ENCODE results near the gene AKAP9. TPM values are rescaled to one million over a fixed set of nuclear protein-coding genes. Genes with fewer than 3 reads are reported as not detected.
"Not testable (repeated sequence)": the region's sequence is repeated elsewhere in the genome, so short reads cannot be mapped to it uniquely, and the experiment has no call there.

Gene AKAP9
- total and polyA plus RNA-seq, 5 donors = 15.5 to 47.4 (median 36.0) TPM

GRCh38 chr7:92013611-92014010 is 72.9 kb downstream of the AKAP9 start:
- ATAC-seq = no peak

GRCh38 chr7:92020636-92021035 is 80.0 kb downstream of the AKAP9 start:
- ATAC-seq (no peak), DNase-seq (no peak)
- H3K27me3 ChIP-seq (ENCODE audit: control insufficient read depth, insufficient read depth) = no peaks in the 10 kb centered on the region
- no peak overlapping the region for H3K27ac ChIP-seq (ENCODE audit: low read length)
- intact Hi-C loops (cut with DNase I) = no loop called here
- no peaks in the 10 kb centered on the region for H3K9me3 ChIP-seq (ENCODE audit: control insufficient read depth, low read length)
- no peaks in the 10 kb centered on the region for H3K4me1 ChIP-seq (ENCODE audit: control insufficient read depth, insufficient read depth, low read length)
- no peak overlapping the region for H3K4me3 ChIP-seq (ENCODE audit: low read length)

More at GRCh38 chr7:92013611-92014010, 72.9 kb downstream of the AKAP9 start:
- Histone ChIP-seq H3K4me1 (ENCODE audit: control insufficient read depth, insufficient read depth, low read length) (no peaks in the 10 kb centered on the region), H3K9me3 (ENCODE audit: control insufficient read depth, low read length) (no peaks in the 10 kb centered on the region), H3K27me3 (ENCODE audit: control insufficient read depth, insufficient read depth) (no peaks in the 10 kb centered on the region), H3K4me3 (ENCODE audit: low read length) (no peak overlapping the region), H3K27ac (ENCODE audit: low read length) (no peak overlapping the region)
- DNase-seq = no peak
- intact Hi-C loops (cut with DNase I) = no loop called here

- Histone ChIP-seq H3K9me3 (ENCODE audit: control insufficient read depth, low read length) (no peaks in the 10 kb centered on the region), H3K27me3 (ENCODE audit: control insufficient read depth, insufficient read depth) (no peaks in the 10 kb centered on the region), H3K27ac (ENCODE audit: low read length) (no peak overlapping the region), H3K4me3 (ENCODE audit: low read length) (no peak overlapping the region), H3K4me1 (ENCODE audit: control insufficient read depth, insufficient read depth, low read length) (no peaks in the 10 kb centered on the region)
- intact Hi-C loops (cut with DNase I) = no loop called here
- 76% methylated on average over 3 of the region's 3 CpGs for WGBS
- no peak for ATAC-seq
- no peak for DNase-seq
Measured at GRCh38 chr7:92025260-92025659, 84.6 kb downstream of the AKAP9 start.

- intact Hi-C loops (cut with DNase I); H3K27ac ChIP-seq (ENCODE audit: low read length): not testable (repeated sequence)
- DNase-seq = peak in 2 of 3 donors; percentile 42 to 53
Measured at GRCh38 chr7:92026635-92027034, 86.0 kb downstream of the AKAP9 start.

GRCh38 chr7:92027128-92027527 is 86.5 kb downstream of the AKAP9 start:
- H3K27ac ChIP-seq (ENCODE audit: low read length); H3K4me1 ChIP-seq (ENCODE audit: control insufficient read depth, insufficient read depth, low read length); H3K27me3 ChIP-seq (ENCODE audit: control insufficient read depth, insufficient read depth); intact Hi-C loops (cut with DNase I); ATAC-seq; H3K9me3 ChIP-seq (ENCODE audit: control insufficient read depth, low read length); H3K4me3 ChIP-seq (ENCODE audit: low read length): not testable (repeated sequence)
- peak in 1 of 3 donors; percentile 34 for DNase-seq
- 99% methylated on average over 29 of the region's 29 CpGs for WGBS

More at GRCh38 chr7:92026635-92027034, 86.0 kb downstream of the AKAP9 start:
- not testable (repeated sequence) for ATAC-seq; H3K9me3 ChIP-seq (ENCODE audit: control insufficient read depth, low read length); H3K27me3 ChIP-seq (ENCODE audit: control insufficient read depth, insufficient read depth); H3K4me1 ChIP-seq (ENCODE audit: control insufficient read depth, insufficient read depth, low read length); H3K4me3 ChIP-seq (ENCODE audit: low read length)
- WGBS = 98% methylated on average over 24 of the region's 24 CpGs

GRCh38 chr7:92028226-92028625 is 87.6 kb downstream of the AKAP9 start:
- no peak for ATAC-seq
- no peaks in the 10 kb centered on the region for H3K27me3 ChIP-seq (ENCODE audit: control insufficient read depth, insufficient read depth)
- H3K4me3 ChIP-seq (ENCODE audit: low read length) = no peak overlapping the region
- WGBS = 85% methylated on average over 2 of the region's 2 CpGs
- H3K4me1 ChIP-seq (ENCODE audit: control insufficient read depth, insufficient read depth, low read length) = no peaks in the 10 kb centered on the region
- H3K27ac ChIP-seq (ENCODE audit: low read length) = no peak overlapping the region
- H3K9me3 ChIP-seq (ENCODE audit: control insufficient read depth, low read length) = no peaks in the 10 kb centered on the region
- intact Hi-C loops (cut with DNase I) = no loop called here
- no peak for DNase-seq

- DNase-seq (no peak), ATAC-seq (no peak)
- no peak overlapping the region for H3K4me3 ChIP-seq (ENCODE audit: low read length)
- no peaks in the 10 kb centered on the region for H3K9me3 ChIP-seq (ENCODE audit: control insufficient read depth, low read length)
- intact Hi-C loops (cut with DNase I) = no loop called here
- H3K4me1 ChIP-seq (ENCODE audit: control insufficient read depth, insufficient read depth, low read length) = no peaks in the 10 kb centered on the region
- 99% methylated on average over 1 of the region's 1 CpG for WGBS
- H3K27ac ChIP-seq (ENCODE audit: low read length) = no peak overlapping the region
- H3K27me3 ChIP-seq (ENCODE audit: control insufficient read depth, insufficient read depth) = no peaks in the 10 kb centered on the region
Measured at GRCh38 chr7:92028686-92029085, 88.0 kb downstream of the AKAP9 start.

- DNase-seq (peak in 1 of 3 donors; percentile 42), ATAC-seq (no peak)
- Histone ChIP-seq H3K4me1 (ENCODE audit: control insufficient read depth, insufficient read depth, low read length) (no peaks in the 10 kb centered on the region), H3K27ac (ENCODE audit: low read length) (no peak overlapping the region), H3K9me3 (ENCODE audit: control insufficient read depth, low read length) (no peaks in the 10 kb centered on the region), H3K4me3 (ENCODE audit: low read length) (no peak overlapping the region), H3K27me3 (ENCODE audit: control insufficient read depth, insufficient read depth) (no peaks in the 10 kb centered on the region)
- intact Hi-C loops (cut with DNase I) = no loop called here
- 80% methylated on average over 2 of the region's 2 CpGs for WGBS
Measured at GRCh38 chr7:92034116-92034515, 93.5 kb downstream of the AKAP9 start.

- WGBS = 99% methylated on average over 1 of the region's 1 CpG
- Histone ChIP-seq H3K9me3 (ENCODE audit: control insufficient read depth, low read length) (no peaks in the 10 kb centered on the region), H3K27me3 (ENCODE audit: control insufficient read depth, insufficient read depth) (no peaks in the 10 kb centered on the region), H3K4me3 (ENCODE audit: low read length) (no peak overlapping the region), H3K27ac (ENCODE audit: low read length) (no peak overlapping the region), H3K4me1 (ENCODE audit: control insufficient read depth, insufficient read depth, low read length) (no peaks in the 10 kb centered on the region)
- no peak for ATAC-seq
- no peak for DNase-seq
- intact Hi-C loops (cut with DNase I) = no loop called here
Measured at GRCh38 chr7:92035576-92035975, 94.9 kb downstream of the AKAP9 start.

GRCh38 chr7:92039900-92040299 is 99.2 kb downstream of the AKAP9 start:
- DNase-seq = no peak
- no peaks in the 10 kb centered on the region for H3K4me1 ChIP-seq (ENCODE audit: control insufficient read depth, insufficient read depth, low read length)
- 99% methylated on average over 1 of the region's 1 CpG for whole genome bisulfite sequencing
- no peak overlapping the region for H3K27ac ChIP-seq (ENCODE audit: low read length)
- H3K27me3 ChIP-seq (ENCODE audit: control insufficient read depth, insufficient read depth) = no peaks in the 10 kb centered on the region
- no peak overlapping the region for H3K4me3 ChIP-seq (ENCODE audit: low read length)
- H3K9me3 ChIP-seq (ENCODE audit: control insufficient read depth, low read length) = no peaks in the 10 kb centered on the region
- intact Hi-C loops (cut with DNase I) = no loop called here
- ATAC-seq = no peak

GRCh38 chr7:92042056-92042737 is 101.5 kb downstream of the AKAP9 start:
- peak in 1 of 2 donors; percentile 53 for ATAC-seq

GRCh38 chr7:92043098-92043497 is 102.4 kb downstream of the AKAP9 start:
- intact Hi-C loops (cut with DNase I) = no loop called here
- H3K9me3 ChIP-seq (ENCODE audit: control insufficient read depth, low read length) = no peaks in the 10 kb centered on the region
- DNase-seq (no peak), ATAC-seq (no peak)
- no peaks in the 10 kb centered on the region for H3K27me3 ChIP-seq (ENCODE audit: control insufficient read depth, insufficient read depth)
- H3K4me3 ChIP-seq (ENCODE audit: low read length) = no peak overlapping the region
- no peaks in the 10 kb centered on the region for H3K4me1 ChIP-seq (ENCODE audit: control insufficient read depth, insufficient read depth, low read length)
- 93% methylated on average over 2 of the region's 2 CpGs for WGBS
- H3K27ac ChIP-seq (ENCODE audit: low read length) = no peak overlapping the region

More at GRCh38 chr7:92042056-92042737, 101.5 kb downstream of the AKAP9 start:
- Histone ChIP-seq H3K27me3 (ENCODE audit: control insufficient read depth, insufficient read depth) (no peaks in the 10 kb centered on the region), H3K9me3 (ENCODE audit: control insufficient read depth, low read length) (no peaks in the 10 kb centered on the region), H3K27ac (ENCODE audit: low read length) (no peak overlapping the region), H3K4me1 (ENCODE audit: control insufficient read depth, insufficient read depth, low read length) (no peaks in the 10 kb centered on the region), H3K4me3 (ENCODE audit: low read length) (no peak overlapping the region)
- WGBS = 80% methylated on average over 4 of the region's 4 CpGs
- intact Hi-C loops (cut with DNase I) = no loop called here
- DNase-seq = no peak

Measured in right cardiac atrium (tissue), 5 donors.